Dedifferentiated amniotic fluid mesenchymal stem cell (primary cell): Measurements from ENCODE around the gene NKX2-4.
"Not testable (repeated sequence)": the region's sequence is repeated elsewhere in the genome, so short reads cannot be mapped to it uniquely, and the experiment has no call there.

ENCODE experiments used
- DNase-seq: peaks from one replicate; pipeline ENCODE4 v3.0.0-alpha.2; 2016; ENCODE audit errors: extremely low spot score

NKX2-4 gene

GRCh38 chr20:21393816-21394519 is 3.4 kb downstream of the NKX2-4 start:
- DNase-seq = no peak

- DNase-seq = no peak
Observed at GRCh38 chr20:21393166-21393565, 4.2 kb downstream of the NKX2-4 start.

GRCh38 chr20:21391972-21392352 is 5.4 kb downstream of the NKX2-4 start:
- DNase-seq = no peak

- DNase-seq = no peak
Observed at GRCh38 chr20:21391185-21391971, 5.9 kb downstream of the NKX2-4 start.

- no peak for DNase-seq
Observed at GRCh38 chr20:21390768-21391167, 6.6 kb downstream of the NKX2-4 start.

DNA sequence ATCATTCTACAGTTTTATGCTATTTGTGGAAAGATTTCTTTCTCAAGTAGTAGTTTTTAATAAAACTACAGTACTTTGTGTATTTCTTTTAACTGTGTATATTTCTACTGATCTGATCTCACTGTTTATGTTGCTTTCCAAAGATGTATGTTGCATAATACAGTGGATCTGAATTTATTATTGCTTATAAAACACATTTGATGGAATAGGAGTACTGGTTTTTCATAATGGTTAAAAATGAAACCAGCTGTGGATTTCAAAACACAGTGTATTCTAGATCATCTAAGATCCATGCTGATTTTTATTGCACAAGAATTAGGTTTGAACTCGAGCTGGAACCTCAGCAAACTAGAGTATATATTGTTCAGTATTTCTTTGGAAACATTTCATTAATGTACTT is 8.0 kb downstream of the NKX2-4 start:
- DNase-seq = peak; percentile 22

DNA sequence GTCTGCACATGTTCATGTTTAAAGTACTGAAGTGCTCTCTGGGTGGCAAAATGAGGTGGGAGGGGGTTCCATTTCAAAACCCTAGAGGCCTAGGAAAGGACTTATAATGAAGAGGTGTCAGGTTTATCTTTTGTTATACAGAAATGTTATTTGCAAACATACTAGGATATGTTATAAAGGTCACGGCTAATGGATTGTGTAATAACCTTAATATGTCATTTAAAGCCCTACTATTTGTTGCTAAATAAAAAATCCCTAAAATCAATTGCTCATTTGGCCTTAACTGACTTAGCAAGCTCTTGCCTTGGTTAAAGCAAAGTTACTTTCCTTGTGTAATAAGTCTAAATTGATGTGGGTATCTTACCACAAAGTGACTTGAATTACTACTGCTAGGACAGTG is 8.8 kb downstream of the NKX2-4 start:
- DNase-seq = no peak

DNA sequence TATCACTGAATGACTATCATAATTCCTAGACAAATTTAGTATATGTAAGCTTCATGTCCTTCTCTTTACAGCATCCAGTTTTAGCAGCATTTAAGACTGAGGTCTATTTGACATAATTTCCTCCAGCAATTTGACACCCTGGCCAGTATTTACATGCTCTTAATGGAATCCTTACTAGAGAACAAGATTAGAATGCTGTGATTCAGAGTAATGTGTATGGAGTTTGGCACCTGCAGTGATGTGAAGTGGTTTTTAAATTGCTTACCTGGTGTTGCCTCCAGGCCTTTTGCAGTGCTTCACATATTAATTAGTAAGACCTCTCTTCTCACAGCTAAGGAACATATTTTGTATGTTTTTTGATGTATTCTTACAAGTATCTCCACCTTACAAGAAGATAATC is 9.8 kb downstream of the NKX2-4 start:
- DNase-seq = no peak

DNA sequence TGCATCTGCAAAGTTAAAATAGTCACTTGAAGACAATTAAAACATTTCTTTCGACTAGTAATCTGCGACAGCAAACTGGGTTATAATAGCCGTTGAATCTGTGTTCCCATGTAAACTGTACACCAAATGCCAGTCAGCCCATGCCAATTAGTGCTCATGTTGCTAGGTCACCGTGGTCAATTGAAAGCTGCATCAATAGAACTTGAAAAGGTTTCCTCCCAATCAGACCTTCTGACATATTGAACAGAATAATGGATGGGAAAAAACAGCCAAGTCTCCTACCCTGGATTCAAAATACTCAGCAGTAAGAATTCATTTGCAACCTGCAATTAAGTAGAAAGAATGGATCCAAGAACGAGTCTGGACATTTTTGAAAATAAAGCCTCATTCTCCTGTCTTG is 11.2 kb downstream of the NKX2-4 start:
- no peak for DNase-seq

DNA sequence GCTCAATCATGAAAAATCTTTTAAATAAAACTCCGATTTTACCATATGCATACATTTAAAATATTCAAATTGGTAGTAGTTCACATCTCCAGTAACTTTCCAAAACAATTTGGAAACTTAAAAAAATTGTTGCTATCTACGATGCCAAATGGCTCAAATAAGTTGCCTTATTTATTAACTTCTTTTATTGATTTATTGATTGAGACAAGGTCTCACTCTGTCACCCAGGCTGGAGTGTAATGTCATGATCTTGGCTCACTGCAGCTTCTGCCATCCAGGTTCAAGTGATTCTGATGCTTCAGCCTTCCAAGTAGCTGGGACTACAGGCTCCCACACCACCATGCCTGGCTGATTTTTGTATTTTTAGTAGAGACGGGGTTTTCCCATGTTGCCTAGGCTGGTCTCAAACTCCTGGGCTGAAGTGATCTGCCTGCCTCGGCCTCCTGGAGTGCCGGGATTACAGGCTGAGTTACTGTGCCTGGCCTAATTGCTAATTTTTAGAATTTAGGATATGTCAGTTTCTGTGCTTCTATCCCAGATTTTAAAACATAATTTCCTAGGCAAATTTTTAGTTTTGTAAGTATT is 12.9 kb downstream of the NKX2-4 start:
- DNase-seq = no peak

- DNase-seq = no peak
Observed at GRCh38 chr20:21381619-21382018, 15.7 kb downstream of the NKX2-4 start.

- no peak for DNase-seq
Observed at GRCh38 chr20:21380711-21381110, 16.6 kb downstream of the NKX2-4 start.

DNA sequence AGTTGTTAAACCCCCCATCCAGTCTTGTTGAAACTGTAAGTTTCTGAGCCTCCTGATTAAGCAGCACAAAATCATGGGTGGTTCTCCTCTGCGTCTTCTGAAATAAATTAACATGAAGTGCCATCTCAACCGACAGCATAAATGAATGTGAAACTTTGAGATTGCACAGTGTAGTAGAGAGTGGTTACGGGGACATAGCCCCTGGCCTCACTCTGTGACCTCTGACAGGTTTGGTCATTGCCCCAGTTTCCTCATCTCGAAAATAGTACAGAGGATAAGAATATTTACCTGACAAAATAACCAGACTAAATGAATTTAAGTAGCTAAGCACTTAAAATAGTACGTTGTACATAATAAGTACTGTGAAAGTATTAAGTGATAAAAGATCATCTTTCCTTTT is 19.1 kb downstream of the NKX2-4 start:
- no peak for DNase-seq

DNA sequence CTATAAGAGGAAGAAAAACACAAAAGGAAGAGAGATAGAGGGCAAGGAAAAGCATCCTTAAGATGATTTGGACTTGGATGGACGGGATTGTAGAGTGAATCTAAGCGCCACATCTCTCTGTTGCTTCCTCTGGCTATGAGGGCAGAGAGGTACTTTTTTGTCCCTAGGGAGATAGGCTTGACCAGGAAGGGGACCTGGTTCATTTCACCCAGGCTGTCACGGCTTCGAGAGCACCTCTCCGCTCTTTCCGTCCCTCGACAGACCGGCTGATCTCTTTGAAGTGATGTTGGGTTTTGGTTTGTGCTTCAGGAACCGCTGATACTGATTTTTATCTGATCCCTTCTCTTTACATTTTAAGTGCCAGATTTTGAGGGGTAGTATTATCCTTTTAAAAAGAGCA is 19.6 kb downstream of the NKX2-4 start:
- DNase-seq = no peak

DNA sequence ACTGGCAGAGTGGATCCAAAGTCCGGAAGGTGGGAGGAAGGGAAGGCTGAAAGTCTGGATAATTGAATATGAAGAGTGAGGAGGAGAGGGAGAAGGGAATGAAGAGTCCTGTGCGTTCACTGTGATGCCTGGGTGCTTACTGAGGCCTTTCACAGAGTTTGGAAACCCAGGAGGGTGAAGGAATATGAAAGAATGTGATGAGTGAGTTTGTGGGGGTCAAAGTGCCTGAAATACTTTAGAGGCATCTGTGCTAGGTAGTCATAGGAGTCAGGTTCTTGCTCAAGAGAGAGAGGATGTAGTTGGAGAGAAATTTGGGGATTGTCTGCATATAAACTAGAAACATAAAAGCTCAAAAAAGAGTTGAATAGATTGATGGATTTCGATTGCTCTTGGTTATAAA is 20.7 kb downstream of the NKX2-4 start:
- DNase-seq = no peak

- DNase-seq = no peak
Observed at GRCh38 chr20:21373436-21373835, 23.9 kb downstream of the NKX2-4 start.

GRCh38 chr20:21372016-21372415 is 25.3 kb downstream of the NKX2-4 start:
- no peak for DNase-seq

GRCh38 chr20:21371193-21371592 is 26.1 kb downstream of the NKX2-4 start:
- no peak for DNase-seq

- DNase-seq = no peak
Observed at GRCh38 chr20:21368791-21369190, 28.5 kb downstream of the NKX2-4 start.

DNA sequence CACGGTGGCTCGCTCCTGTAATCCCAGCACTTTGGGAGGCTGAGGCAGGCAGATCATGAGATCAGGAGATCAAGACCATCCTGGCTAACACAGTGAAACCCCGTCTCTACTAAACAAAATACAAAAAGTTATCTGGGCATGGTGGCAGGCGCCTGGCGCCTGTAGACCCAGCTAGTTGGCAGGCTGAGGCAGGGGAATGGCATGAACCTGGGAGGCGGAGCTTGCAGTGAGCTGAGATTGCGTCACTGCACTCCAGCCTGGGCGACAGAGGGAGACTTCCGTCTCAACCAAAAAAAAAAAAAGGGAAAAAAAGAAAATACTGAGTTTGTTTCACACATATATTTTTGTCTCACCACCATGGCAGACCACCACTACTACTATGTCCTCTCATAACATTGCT is 31.1 kb downstream of the NKX2-4 start:
- DNase-seq = not testable (repeated sequence)

GRCh38 chr20:21365771-21366170 is 31.6 kb downstream of the NKX2-4 start:
- DNase-seq = no peak

GRCh38 chr20:21364413-21364812 is 32.9 kb downstream of the NKX2-4 start:
- no peak for DNase-seq

DNA sequence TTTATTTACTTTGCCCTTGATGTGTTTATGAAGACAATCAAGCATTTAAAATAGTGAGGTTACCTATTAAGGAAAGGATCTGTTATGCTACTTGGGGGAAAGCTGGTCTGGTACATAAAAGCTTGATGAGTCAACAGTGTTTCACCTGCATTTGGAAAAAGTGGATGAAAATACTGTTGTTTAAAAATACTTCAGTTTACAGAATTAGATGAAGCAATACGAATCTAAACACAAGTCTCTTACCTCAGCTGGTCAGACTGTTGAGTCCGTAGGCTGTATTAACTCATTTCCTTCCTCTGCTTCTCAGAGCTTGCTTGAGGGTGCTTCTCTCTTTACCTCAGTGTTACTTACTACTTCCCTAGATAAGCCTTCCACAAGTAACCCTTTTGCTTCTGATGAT is 36.1 kb downstream of the NKX2-4 start:
- no peak for DNase-seq
